BJ (cell line): Measurements from ENCODE around the gene NDRG4. TPM values are rescaled to one million over a fixed set of nuclear protein-coding genes. Genes with fewer than 3 reads are reported as not detected.

Experiments
- CTCF ChIA-PET: fragments of 350-600 bp; formaldehyde crosslinking; extraction: SDS; loops from one replicate; lab custom pipeline; 2021; ENCODE audit warnings: antibody characterized with exemption, inconsistent platforms; lab: Yijun Ruan, JAX
- POLR2A ChIA-PET: fragments of 300-600 bp; sonication (Branson Sonifier 250); formaldehyde crosslinking; extraction: SDS; loops from one replicate; lab custom pipeline; 2021; ENCODE audit warnings: antibody characterized with exemption; lab: Charles Lee
- DNase-seq: peaks from one replicate; pipeline ENCODE4 v3.0.0-alpha.2; 2011; ENCODE audit warnings: low read depth
- H3K27me3 ChIP-seq: 2 replicates; pipeline ENCODE4 v1.6.0; 2011; ENCODE audit warnings: low read length; ENCODE audit not compliant: control insufficient read depth, insufficient read depth
- H3K36me3 ChIP-seq: 2 replicates; pipeline ENCODE4 v1.5.1; 2011; ENCODE audit warnings: low read length; ENCODE audit not compliant: control insufficient read depth, insufficient read depth
- H3K4me3 ChIP-seq: 2 replicates; pipeline ENCODE4 v1.5.1; 2011; ENCODE audit warnings: low read depth, mild to moderate bottlenecking, control low read depth, low read length
- polyA plus RNA-seq: library from polyadenylated mRNA; depleted of rRNA; stranded (reverse); fragments of >200 nt; gene quantifications from 2 replicates; pipeline ENCODE4 v1.2.3, GENCODE V29; 2011
- TF ChIP-seq, protein P1 (sequence below): IDR thresholded peaks from 2 replicates; pipeline ENCODE4 v1.5.1; 2011; ENCODE audit warnings: low read depth, mild to moderate bottlenecking, control low read depth, inconsistent platforms, low read length, moderate library complexity; ENCODE audit not compliant: insufficient read depth

NDRG4 gene
- polyA plus RNA-seq, 1 experiment, result 20.7 TPM

DNA sequence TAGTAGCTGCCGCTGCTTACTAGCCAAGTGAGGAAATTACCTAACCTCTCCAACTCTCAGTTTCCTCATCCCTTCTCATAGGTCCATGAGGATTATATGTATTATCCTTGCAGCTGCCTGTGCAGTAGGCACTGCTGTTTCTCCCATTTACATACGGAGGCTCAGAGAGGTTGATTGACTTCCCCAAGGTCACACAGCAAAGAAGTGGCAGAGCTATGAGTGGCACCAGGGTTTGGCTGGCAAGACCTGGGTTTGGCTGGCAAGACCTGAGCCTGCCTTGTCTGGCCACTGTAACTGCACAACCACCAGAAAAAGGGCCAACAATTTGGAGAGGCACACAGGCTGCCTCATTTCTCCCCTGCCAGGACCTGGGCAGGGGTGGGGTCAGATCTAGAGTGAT, 2.5 kb upstream of the NDRG4 start:
- POLR2A ChIA-PET, result no interaction called here
- TF ChIP-seq, protein P1, sequence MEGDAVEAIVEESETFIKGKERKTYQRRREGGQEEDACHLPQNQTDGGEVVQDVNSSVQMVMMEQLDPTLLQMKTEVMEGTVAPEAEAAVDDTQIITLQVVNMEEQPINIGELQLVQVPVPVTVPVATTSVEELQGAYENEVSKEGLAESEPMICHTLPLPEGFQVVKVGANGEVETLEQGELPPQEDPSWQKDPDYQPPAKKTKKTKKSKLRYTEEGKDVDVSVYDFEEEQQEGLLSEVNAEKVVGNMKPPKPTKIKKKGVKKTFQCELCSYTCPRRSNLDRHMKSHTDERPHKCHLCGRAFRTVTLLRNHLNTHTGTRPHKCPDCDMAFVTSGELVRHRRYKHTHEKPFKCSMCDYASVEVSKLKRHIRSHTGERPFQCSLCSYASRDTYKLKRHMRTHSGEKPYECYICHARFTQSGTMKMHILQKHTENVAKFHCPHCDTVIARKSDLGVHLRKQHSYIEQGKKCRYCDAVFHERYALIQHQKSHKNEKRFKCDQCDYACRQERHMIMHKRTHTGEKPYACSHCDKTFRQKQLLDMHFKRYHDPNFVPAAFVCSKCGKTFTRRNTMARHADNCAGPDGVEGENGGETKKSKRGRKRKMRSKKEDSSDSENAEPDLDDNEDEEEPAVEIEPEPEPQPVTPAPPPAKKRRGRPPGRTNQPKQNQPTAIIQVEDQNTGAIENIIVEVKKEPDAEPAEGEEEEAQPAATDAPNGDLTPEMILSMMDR, result no peak
- Histone ChIP-seq H3K36me3 (no peaks in the 10 kb centered on the region), H3K4me3 (no peak overlapping the region), H3K27me3 (peaks cover 5% of the 10 kb centered on the region; the same call in 1 of the 2 replicates)
- CTCF ChIA-PET, result interaction anchor here (1.0 to 4.7 kb wide), 2 partner anchors 10 to 161 kb away, joined by 7 to 29 read pairs; no protein-coding TSS in a partner anchor
- DNase-seq, result no peak

DNA sequence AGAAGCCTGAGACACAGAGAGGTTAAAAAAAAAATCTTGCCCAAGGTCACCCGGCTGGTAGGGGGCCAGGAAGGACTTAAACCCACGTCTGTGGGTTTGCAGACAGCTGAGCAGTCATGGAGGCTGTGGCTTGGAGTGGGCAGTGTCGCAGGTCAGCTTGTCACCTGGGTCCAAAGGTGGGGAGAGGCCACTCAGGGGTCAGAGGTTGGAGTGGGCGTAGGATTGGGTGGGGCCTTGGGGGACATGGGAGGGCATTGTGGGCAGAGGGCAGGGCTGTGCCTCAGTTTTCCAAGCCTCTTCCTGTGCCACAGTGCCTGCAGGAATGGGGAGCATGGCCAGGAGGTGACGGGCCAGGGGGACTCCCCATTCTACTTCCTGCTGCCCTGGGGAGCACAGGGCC, 2.0 kb upstream of the NDRG4 start:
- POLR2A ChIA-PET, result no interaction called here
- Histone ChIP-seq H3K27me3 (peaks cover 5% of the 10 kb centered on the region; the same call in 1 of the 2 replicates), H3K36me3 (no peaks in the 10 kb centered on the region), H3K4me3 (no peak overlapping the region)
- no peak for DNase-seq
- TF ChIP-seq, protein P1, result no peak
- CTCF ChIA-PET, result interaction anchor here (1.0 kb wide), 1 partner anchor 10 kb away, joined by 7 read pairs; no protein-coding TSS in a partner anchor

DNA sequence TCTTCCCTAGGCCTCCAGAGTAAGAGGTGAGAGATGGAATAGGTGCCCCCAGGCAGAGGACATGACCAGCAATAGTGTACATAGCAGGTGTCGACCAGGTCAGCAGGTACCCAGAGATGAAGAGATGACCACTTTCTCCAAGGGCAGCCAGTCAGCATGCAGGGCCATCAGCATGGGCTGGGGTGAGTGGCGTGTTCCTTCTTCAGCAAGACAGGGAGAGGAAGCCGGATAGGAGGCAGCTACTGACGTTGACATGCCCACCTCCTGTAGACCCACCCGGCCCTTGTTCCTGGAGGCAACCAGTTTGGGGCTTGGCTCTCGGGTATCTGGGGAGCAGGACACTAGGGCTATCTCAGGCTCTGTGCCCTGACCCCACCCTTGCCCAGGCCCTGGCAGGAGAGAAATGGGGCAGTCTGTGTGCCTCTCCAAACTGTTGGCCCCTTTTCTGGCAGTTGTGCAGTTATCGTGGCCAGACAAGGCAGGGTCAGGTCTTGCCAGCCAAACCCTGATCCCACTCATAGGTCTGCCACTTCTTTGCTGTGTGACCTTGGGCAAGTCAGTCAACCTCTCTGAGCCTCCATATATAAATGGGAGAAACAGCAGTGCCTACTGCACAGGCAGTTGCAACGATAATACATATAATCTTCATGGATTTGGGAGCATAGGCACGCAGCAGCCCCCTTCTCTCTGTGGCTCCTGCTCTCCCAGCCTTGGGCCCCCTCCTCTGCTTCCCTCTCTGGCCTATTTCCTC, 1.4 kb upstream of the NDRG4 start:
- DNase-seq, result no peak
- ChIA-PET CTCF (interaction anchor here (0.6 to 3.3 kb wide), 3 partner anchors 10 to 212 kb away, joined by 3 to 22 read pairs (median 15); no protein-coding TSS in a partner anchor), POLR2A (no interaction called here)
- TF ChIP-seq, protein P1, result no peak
- Histone ChIP-seq H3K4me3 (no peak overlapping the region), H3K36me3 (no peaks in the 10 kb centered on the region), H3K27me3 (peaks cover 3% of the 10 kb centered on the region; the same call in 1 of the 2 replicates)

DNA sequence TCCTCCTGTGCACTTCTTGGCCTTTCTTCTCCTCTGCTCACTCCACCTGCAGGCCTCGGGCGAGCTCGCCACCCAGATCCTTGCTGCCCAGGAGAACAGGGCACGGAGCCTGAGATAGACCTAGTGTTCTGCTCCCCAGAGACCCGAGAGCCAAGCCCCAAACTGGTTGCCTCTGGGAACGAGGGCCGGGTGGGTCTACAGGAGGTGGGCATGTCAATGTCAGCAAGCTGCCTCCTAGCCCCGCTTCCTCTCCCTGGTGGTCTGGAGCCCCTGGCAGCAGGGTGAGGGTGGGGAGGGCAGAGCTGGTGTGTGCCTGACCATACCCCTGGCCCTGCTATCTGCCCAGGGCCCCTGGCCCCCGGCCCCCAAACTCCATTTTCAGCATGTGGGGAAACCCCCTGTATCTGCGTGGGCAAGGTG, 841 bp upstream of the NDRG4 start:
- TF ChIP-seq, protein P1, result no peak
- DNase-seq, result no peak
- Histone ChIP-seq H3K36me3 (no peaks in the 10 kb centered on the region; the same call in 1 of the 2 replicates), H3K4me3 (no peak overlapping the region), H3K27me3 (no peaks in the 10 kb centered on the region)
- ChIA-PET POLR2A (no interaction called here), CTCF (interaction anchor here (0.6 to 3.3 kb wide), 3 partner anchors 11 to 213 kb away, joined by 3 to 22 read pairs (median 15); no protein-coding TSS in a partner anchor)
